Stimulated activated CD8-positive, alpha-beta memory T cell treated with anti-CD3 and anti-CD28 coated beads, Interleukin-12 subunit alpha, Interleukin-12 subunit beta, amount 100 ng/mL, for 1 hour (primary cell): ENCODE results near the gene TLK1.

Experiments used
- DNase-seq: peaks from one replicate; pipeline ENCODE4 v3.0.0-alpha.2; 2020; ENCODE audit warnings: low read depth

TLK1 gene

DNA sequence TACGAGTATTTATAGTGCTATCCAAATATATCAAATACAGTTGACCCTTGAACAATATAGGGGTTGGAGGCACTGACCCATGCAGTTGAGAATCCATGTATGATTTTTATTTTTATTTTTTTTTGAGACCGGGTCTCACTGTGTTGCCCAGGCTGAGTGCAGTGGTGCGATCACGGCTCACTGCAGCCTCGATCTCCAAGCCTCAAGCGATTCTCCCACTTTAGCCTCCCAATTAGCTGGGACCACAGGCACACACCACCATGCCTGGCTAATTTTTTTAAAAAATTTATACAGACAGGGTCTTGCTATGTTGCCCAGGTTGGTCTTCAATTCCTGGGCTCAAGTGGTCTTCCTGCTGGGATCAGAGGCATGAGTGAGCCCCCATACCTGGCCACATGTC is 161.0 kb downstream of the TLK1 start:
- DNase-seq: no peak

DNA sequence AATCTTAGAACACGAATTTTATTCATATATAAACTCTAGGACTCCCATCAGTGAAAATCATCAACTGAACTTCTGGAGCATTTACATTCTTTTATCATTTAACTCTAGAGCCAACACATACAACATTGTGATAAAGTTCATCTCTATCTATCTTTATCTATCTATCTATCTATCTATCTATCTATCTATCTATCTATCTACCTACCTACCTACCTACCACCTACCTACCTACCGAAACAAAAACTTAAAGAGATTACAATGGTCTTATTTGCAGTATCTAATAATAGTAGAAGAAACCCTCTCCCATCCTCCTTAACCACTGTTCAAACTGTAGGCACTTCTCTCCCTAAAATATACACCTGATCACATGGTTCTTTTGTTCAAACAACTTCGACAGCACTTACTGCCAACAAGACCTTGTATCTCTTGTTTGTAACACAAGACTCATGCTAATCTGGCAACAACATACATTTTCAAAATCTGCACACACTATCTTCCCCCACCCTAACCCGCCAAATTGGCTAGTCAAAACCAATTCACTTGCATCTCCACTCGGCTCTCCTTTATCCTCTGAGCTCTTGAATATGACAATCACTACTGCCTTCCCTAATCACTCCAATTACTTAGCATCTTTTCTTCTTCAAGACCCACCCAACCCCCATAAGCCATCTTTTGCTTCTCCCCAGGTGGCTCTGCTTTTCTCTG is 162.6 kb downstream of the TLK1 start:
- DNase-seq: no peak

DNA sequence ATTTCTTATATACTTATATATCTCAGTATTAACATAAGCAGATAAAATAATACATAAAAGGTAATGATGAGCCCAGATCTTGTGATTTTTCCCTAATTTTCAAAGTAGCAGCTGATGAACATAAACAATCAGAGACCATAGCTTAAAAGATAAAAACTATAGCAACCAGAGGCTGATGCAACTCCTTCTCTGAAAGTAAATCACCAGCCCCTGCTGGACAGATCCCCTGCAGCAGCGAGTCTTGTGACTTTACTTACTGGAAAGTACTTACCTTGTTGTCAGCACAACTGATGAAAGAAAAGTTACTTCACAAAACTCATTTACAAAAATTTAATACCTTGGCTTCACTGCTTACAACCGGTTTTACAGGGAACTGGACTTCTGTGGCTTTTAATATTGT is 164.4 kb downstream of the TLK1 start:
- no peak for DNase-seq

DNA sequence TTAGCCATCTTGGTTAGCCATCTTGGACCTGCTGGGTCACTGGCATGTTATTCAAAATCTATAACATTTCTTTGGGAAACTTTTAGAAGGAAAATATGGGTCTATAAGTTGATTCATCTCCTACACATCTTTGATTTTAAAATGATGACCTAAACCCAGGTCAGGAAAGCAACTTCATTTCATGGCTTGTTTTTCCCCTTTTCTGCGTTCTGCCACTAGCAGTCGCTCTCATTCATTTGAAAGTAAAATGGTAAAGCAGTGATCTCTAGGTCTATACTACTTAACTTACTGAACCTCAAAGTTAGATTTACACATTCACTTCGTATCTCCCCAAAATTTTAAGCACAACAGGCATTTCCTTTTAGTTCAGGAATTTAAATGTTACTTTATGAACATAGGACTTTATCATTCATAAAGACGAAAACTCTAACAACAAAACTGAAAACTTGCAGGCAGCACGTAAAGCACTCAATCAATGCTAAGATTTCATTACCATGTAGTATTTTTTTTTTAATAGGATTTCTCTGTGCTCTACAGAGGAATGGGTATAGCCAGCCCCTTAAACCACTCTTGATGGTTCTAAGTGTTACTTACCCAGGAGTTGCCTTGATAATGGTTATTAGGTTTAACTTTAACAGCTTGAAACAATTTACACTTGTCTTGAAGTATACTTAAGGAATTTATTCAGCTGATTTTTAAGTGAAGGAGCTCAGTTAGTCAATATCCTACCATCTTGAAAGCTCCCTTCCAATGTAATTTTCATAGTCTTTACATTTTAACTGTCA is 169.1 kb downstream of the TLK1 start:
- no peak for DNase-seq

DNA sequence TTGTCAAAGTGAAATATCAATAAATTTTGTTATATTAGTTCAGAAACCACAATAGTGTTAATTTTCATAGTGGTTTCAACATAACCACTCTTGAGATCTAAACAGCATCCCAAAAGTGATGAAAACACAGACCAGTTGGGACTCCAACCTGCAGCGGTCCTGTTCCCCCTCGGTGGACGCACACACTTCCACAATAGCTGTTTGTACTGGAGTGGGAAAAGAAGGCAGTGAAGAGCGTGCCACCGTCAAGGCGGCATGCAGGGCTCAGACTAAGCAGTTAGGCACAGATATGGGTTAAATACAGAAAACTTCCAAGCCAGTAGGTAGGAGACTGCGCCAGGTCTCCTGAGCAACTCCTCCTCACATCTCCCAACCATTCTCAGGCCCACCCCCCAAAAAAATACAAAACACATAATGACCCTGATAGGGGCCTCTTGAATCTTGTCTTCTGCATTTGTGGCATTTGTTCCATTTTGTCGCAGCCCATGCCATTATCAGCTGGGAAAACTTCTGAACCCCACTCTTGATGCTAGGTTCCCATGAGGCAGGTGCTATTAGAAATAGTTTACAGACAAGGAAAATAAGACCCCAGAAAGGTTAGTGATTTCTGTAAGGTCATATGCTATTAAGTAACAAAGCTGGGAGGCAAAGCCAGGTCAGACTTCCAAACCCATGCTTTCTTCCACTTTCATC is 174.0 kb downstream of the TLK1 start:
- DNase-seq: no peak

DNA sequence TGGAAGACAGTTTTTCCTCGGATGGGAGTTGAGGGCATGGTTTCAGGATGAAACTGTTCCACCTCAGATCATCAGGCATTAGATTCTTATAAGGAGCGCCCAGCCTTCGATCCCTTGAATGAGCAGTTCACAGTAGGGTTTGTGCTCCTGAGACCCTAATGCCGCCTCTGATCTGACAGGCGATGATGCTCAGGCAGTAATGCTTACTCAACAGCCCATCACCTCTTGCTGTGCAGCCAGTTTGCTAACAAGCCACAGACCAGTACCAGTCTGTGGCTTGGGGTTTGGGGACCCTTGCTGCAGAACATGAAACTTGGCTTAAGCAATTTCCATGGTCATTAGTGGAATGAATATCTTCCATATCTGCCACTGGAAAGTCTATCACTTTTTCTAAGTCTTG is 175.3 kb downstream of the TLK1 start:
- DNase-seq: no peak

DNA sequence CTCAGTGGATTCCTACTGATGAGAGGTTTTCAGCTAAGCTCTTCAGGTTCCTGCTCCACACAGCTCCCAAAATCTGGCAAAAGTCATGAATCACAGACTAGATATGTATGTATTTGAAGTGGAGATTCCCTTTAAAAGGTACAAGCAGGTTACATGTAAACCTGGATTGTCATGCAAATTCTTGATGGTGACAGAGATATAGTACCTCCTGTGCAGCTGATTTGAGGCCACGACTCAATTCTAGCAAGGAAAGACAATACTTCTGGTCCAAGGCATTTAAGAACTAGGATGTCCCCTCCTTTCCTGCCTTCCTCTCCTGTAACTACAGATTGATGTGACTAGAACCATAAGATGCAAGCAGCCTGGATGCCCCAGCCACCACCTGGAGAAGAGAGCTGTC is 176.6 kb downstream of the TLK1 start:
- DNase-seq: no peak

DNA sequence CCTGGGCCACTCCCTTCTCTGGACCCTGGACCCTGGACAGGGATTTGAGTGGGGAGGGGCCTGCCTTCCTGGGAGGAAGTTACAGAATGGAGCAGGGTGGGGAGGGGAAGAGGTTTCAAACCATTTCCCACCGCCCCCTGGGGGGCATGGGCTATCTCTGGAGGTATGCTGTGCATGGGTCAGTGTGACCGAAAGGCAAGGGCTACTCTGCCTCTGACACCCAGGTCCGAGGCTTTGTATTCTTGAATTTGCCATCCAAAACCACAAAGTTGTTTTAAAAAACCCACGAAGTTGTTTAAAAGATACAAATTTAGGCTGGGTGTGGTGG is 184.8 kb downstream of the TLK1 start:
- no peak for DNase-seq

DNA sequence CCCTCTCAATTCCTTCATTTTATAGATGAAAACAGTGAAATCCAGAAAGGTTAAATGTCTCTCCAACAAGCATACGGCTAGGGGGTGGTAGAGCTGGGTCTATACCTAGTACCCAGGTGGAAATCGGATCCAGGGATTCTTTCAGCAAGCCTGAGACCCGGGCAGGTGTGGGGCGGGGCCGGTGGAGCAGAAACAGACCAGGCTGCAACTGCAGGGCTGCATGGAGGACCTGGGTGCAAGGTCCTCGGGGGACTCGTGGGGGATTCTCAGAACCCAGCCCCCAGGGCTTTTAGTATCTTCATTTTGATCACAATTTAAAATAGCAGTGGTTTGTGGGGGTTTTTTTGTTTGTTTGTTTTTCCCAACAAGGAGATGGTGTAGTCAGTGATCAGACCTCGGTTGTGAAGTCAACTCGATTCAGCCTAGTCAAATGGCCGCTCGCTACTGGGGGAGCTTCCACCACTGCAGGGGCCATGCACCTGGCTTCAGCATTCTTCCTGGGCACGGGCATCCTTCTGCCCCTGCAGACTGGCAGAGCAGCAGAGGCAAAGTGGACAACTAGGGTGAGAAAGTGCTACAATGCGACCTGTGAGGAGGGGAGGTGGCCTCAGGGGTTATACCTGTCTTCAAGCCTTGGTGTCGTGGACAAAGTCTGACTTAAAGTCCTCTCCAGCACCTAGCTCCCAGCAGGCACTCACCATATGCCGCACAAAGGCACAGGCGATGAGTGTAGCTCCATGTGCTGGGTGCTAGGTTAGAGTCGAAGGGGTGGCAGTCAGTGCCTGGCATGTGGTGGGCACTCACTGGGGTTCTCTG is 185.4 kb downstream of the TLK1 start:
- DNase-seq: no peak

DNA sequence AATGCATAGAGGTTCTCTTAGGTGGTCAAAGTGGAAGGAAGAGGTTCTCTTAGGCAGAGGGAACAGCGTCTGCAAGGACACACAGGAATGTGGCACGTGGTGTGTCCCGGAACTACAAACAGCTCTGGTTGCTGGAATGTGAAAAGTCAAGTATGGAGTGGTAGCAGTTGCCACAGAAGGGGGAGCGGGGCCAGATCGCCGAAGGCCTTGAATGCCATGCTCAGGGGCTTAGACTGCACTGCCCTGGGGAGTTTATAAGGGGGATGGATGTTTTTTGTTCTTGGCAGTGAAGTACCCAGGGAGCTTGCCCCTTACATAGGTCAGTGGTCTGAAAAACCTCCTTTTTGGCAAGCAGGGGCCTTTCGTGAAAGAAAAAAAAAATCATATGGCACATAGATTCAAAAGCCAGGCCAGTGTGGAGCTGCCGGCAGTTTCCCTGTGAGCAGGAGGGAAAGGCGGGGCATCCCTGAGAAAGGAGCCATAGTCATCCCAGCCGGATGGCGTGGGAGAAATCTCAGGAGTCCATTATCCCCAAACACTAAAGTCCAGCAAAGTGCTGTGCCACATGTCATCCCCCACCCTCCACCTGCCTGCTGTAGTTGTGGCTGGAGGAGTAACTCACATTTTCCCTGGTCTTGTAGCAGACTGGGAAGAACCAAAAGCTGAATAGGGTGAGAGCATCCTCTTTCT is 186.2 kb downstream of the TLK1 start:
- DNase-seq: no peak

DNA sequence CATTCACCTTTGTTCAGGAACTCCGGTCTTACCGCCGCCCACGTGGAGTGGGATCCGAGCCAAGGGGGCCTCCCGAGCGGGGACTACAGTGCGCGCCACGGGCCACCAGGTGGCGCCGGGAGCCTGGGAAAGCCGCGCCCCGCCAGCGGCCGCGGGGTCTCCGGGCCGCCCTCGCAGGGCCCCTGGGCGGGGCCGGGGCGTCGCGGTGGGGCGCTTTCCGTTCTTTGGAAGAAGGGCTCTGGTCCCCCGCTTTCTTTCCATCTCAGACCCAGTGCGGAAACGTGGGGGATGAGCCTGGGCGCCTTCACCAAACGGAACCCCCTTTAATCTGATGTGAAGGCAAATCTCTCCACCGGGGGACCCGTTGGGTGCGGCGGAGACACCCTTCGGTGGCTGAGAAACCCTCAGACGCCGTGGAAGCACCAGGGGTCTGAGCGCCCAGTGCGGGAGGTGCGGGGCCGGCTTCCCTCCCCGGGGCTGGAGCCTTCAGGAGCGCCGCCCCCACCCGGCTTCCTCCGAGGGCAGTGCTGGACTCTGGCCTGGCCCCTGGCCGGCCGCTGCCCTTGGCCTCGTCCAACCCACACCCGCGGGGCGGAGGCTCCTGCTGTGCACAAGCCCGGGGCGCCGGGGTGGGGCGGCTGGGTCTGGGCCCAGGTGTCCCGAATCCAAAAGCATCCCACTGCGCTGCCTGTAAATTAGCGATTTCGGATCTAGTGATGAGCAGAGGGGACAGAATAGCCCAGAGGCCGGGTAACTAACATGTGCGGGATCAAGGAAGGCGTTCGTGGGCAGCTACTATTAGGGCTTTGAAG is 187.0 kb downstream of the TLK1 start:
- DNase-seq: peak; percentile 76

DNA sequence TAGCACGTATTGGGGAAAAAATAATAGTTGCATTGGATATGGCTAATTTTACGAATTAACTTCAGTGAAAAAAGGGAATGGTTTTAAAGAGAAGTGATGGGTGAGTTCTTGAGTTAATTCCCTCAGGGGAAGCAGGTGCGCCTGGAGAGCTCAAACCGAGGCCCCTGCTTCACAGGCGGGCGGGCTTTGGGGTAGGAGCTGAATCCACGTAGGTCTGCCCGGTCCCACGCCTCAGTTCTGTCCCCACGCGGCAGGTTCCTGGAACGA is 187.5 kb downstream of the TLK1 start:
- DNase-seq: no peak

DNA sequence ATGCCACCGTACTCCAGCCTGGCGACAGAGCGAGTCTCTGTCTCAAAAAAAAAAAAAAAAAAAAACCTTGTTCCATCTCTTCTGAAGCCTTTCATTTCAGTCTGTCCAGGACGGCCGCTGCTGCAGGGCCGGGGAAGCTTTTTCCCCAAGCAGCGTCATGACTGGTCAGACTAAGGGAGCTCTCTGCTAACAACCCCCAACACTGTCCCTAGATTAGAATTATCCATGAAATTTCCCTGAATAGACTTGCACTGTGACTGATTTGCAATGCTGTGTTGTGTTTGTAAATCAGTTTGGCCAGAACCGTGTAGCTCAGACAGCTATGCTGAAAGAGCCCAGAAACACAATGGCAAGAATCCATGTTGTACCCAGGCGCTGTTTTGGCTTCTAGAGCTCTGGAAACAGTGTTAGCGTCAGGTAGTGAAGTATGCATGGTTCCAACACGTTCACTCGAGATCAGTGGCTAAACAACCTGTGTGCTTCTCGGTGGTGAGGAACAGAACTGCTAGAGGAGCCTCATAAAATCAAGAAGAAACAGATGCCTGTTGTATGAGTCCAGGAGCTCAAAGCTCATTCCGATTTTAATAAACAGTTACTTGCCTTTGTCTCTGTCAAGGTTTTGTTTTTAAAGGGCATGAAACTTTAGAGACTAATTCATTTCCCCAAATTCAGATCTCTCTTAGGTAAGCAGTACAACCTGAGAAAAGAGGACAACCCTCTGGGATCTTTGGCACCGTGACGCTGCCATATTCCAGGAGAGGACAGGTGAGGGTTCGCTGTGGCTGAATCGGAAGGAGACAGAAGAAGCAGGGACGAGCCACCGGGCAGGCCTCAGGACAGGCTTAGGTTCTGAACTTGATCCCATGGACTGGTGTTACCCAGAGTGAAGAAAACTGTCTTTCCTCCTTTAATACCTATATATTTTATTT is 188.1 kb downstream of the TLK1 start:
- no peak for DNase-seq

DNA sequence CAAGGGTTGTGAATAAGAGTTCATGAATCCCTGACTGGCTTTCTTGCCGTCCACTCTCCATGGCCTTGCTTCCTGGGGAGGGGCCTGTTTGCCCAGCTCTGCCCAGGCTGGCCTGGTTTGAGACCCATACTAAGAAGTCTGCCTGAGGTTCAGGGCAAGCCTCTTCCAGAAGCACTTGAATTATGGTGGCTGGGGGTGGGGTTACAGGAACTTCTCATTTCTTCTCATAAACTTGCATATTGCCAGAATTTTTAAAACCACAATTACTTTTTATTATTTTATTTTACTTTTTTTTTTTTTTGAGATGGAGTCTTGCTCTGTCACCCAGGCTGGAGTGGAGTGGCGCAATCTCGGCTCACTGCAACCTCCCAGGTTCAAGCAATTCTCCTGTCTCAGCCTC is 189.6 kb downstream of the TLK1 start:
- no peak for DNase-seq

DNA sequence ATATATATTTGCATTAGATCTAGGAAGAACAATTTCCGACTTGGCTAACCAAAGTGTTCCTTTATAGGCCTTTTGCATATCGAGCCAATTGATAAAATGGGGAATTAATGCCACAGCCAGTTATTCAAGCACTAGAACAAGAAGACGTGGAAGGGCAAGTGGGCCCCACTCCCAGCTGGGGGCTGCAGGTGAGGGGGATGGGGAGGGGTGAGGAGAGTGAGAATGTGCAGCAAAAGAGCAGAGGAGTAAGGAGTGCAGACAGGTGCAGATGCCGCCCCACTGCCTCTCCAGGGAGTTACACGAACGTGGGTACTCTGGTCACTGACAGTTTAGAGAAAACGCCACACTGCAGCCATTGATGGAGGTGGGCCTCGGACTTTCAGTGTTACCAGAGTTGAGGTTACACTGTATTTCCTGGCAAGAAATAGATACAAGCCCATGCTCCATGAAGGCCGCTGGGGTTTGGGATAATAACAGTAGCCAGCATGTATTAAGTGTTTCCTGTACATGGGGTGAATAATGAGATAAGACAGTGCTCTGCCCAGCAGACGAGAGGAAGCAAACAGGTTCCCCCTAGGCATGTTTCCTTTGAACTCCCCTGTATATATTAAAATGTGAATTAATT is 190.7 kb downstream of the TLK1 start:
- DNase-seq: no peak

DNA sequence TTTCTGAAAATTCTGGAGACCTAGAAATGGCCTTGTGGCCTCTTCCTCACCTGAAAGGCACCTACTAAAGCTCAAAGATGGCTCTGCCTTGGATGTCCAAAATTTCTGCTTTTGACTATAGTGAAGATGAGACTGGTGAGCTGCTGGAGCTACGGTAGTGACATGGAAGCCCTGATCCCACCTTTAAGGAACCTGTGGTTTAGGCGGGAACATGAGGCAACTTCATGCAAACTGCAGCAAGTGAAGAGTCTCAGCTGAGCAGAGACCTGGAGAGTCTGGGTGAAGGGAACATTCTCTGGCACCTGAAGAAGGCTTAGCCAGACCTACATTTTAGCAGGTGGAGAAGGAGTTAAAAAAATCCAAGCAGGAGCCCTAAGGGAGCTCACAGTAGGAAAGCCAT is 191.7 kb downstream of the TLK1 start:
- no peak for DNase-seq

DNA sequence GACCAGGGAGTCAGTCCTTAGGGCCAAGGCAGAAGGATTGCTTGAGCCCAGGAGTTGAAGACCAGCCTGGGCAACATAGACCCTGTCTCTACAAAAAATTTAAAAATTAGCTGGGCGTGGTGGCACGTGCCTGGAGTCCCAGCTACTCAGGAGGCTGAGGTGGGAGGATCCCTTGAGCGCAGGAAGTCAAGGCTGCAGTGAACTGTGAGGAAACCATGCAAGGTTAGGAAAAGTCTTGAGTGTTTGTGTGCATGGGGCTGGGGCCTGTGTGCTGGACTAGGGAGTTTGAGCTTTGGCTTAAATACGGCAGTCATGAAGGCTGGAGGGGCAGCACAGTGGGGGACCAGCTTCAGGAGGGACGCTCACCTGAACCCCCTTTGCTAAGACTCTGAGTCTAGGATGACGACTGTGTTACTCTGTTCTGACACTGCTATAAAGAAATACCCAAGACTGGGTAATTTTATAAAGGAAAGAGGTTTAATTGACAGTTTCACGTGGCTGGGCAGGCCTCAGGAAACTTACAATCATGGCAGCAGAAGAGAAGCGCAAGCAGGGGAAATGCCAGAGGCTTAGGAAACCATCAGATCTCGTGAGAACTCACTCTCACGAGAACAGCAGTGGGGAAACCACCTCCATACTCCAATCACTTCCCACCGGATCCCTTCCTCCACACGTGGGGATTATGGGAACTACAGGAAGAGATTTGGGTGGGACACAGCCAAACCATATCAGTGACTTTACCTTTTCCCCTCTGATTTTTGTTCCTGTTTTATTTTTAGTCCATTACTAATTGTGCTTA is 192.3 kb downstream of the TLK1 start:
- DNase-seq: no peak

DNA sequence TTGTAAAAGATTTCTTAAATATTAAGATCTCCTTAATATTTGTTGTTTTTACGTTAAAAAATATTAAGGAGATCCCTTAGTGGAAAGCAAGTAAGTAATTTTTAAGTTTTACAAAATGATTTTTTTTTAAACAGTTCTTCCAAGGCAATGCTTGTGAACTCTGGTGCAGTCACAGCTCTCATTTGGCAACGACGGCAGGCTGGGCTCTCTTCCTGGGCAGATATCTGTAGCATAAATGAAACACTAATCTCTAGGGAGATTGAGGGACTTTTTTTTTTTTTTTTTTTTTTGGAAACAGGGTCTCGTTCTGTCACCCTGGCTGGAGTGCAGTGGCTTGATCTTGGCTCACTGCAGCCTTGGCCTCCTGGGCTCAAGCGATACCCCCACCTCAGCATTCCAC is 193.1 kb downstream of the TLK1 start:
- DNase-seq: no peak
